Panc1 (cell line): ENCODE data around the gene CABP5. TPM values are rescaled to one million over a fixed set of nuclear protein-coding genes. Genes with fewer than 3 reads are reported as not detected.

Source experiments
- ATAC-seq: fragments of 200-7000 bp; cut with Tn5 transposase; 2 replicates; pipeline ENCODE4 v1.9.1; 2020; ENCODE audit warnings: mild to moderate bottlenecking, moderate library complexity
- BruUV-seq: library from RNA; stranded (reverse); fragments of 400-500 nt; replicated peaks from 2 replicates; lab custom pipeline; 2021; lab: Mats Ljungman, UMichigan
- CTCF ChIA-PET: fragments of 300-600 bp; sonication (Branson Sonifier 250); formaldehyde crosslinking; loops from one replicate; lab custom pipeline; 2022; ENCODE audit warnings: antibody characterized with exemption; lab: Charles Lee
- POLR2A ChIA-PET: fragments of 300-600 bp; sonication (Branson Sonifier 250); formaldehyde crosslinking; loops from one replicate; lab custom pipeline; 2022; ENCODE audit warnings: antibody characterized with exemption; lab: Charles Lee
- DNase-seq: peaks from one replicate; pipeline ENCODE4 v3.0.0-alpha.2; 2010; ENCODE audit warnings: low read depth, low spot score
- H3K27ac ChIP-seq: 2 replicates; pipeline ENCODE4 v1.5.1; 2011; ENCODE audit warnings: mild to moderate bottlenecking, low read length, inconsistent platforms
- H3K27me3 ChIP-seq: fragments of 200-500 bp; sonication (Bioruptor generic); 2 replicates; pipeline ENCODE4 v1.6.0; 2014; ENCODE audit warnings: low read length, inconsistent platforms; ENCODE audit not compliant: control insufficient read depth, insufficient read depth
- H3K36me3 ChIP-seq: fragments of 200-500 bp; sonication (Bioruptor generic); 2 replicates; pipeline ENCODE4 v1.5.1; 2014; ENCODE audit warnings: inconsistent platforms, mild to moderate bottlenecking, low read length, moderate library complexity; ENCODE audit not compliant: control insufficient read depth, insufficient read depth
- H3K4me1 ChIP-seq: 2 replicates; pipeline ENCODE4 v1.5.1; 2011; ENCODE audit warnings: inconsistent platforms, mild to moderate bottlenecking, low read length, moderate library complexity; ENCODE audit not compliant: control insufficient read depth, insufficient read depth
- H3K4me3 ChIP-seq, 2 experiments: 2 replicates each; pipeline ENCODE4 v1.5.1; 2011 to 2012; ENCODE audit warnings: low read depth in 2 of 2, low read length in 2 of 2, mild to moderate bottlenecking in 2 of 2, inconsistent platforms in 1 of 2, moderate library complexity in 1 of 2
- H3K9me3 ChIP-seq: fragments of 200-500 bp; sonication (Bioruptor generic); 2 replicates; pipeline ENCODE4 v1.5.1; 2014; ENCODE audit warnings: low read depth, mild to moderate bottlenecking, inconsistent platforms, low read length, moderate library complexity; ENCODE audit not compliant: control insufficient read depth, insufficient read depth
- POLR2AphosphoS5 ChIP-seq: IDR thresholded peaks from 2 replicates; pipeline ENCODE4 v1.6.1; 2012; ENCODE audit warnings: mild to moderate bottlenecking, low read depth, low read length, moderate library complexity
- REST ChIP-seq, 2 experiments: IDR thresholded peaks; 2 replicates each; pipeline ENCODE4 v1.6.1; 2011 to 2012; ENCODE audit warnings: low read depth in 2 of 2, control low read depth in 1 of 2, low read length in 1 of 2, mild to moderate bottlenecking in 1 of 2, moderate library complexity in 1 of 2; ENCODE audit not compliant: insufficient read depth in 1 of 2
- SIN3A ChIP-seq: IDR thresholded peaks from 2 replicates; pipeline ENCODE4 v1.6.1; 2012; ENCODE audit warnings: low read depth, mild to moderate bottlenecking, low read length, moderate library complexity, borderline replicate concordance; ENCODE audit not compliant: insufficient read depth
- TCF7L2 ChIP-seq: IDR thresholded peaks from 2 replicates; pipeline ENCODE4 v1.6.1; 2011; ENCODE audit warnings: mild to moderate bottlenecking, low read depth, low read length, inconsistent platforms
- in situ Hi-C: cut with HindIII; loops from 2 replicates; pipeline ENCODE4 v1.10.0; 2016; ENCODE audit warnings: low sequenced_read_pairs, low pct_unique_long_range_greater_than_20kb
- intact Hi-C: fragments of 100-400 bp; cut with micrococcal nuclease; formaldehyde crosslinking; loops from one replicate; pipeline ENCODE4 v1.10.0; 2022; ENCODE audit not compliant: unreplicated experiment
- total RNA-seq: library from RNA; stranded (reverse); gene quantifications from one replicate; pipeline ENCODE4 v1.2.1, GENCODE V29; 2021; ENCODE audit not compliant: unreplicated experiment
- TF ChIP-seq, protein P1 (sequence below): fragments of 450-650 bp; IDR thresholded peaks from 2 replicates; pipeline ENCODE4 v1.5.1; 2017; ENCODE audit warnings: mild to moderate bottlenecking

CABP5 gene
- total RNA-seq, 1 experiment from 2014 or later, result not detected

DNA sequence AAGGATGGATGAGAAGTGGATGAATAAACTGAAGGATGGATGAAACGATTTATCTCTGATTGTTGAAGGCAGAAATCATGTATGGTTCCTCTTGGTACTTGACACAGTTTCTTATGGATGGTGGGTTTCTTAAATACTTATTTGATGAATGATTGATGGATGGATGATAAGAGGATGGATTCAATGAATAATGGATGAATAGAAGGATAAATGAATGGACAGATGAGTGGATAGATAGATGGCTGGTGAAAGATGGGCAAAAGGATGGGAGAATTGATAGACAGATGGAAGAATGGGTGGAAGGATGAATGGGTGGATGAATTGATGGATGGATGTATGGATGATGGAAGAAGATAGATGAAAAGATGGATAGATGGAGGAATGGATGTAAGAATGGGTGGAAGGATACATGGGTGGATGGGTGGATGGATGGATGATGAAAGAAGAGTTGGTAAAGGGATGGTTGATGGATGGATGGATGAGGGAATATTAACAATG lies 47.6 kb downstream of the CABP5 start:
- POLR2A ChIA-PET, result no interaction called here
- TF ChIP-seq, protein P1, sequence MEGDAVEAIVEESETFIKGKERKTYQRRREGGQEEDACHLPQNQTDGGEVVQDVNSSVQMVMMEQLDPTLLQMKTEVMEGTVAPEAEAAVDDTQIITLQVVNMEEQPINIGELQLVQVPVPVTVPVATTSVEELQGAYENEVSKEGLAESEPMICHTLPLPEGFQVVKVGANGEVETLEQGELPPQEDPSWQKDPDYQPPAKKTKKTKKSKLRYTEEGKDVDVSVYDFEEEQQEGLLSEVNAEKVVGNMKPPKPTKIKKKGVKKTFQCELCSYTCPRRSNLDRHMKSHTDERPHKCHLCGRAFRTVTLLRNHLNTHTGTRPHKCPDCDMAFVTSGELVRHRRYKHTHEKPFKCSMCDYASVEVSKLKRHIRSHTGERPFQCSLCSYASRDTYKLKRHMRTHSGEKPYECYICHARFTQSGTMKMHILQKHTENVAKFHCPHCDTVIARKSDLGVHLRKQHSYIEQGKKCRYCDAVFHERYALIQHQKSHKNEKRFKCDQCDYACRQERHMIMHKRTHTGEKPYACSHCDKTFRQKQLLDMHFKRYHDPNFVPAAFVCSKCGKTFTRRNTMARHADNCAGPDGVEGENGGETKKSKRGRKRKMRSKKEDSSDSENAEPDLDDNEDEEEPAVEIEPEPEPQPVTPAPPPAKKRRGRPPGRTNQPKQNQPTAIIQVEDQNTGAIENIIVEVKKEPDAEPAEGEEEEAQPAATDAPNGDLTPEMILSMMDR, result no peak
- TF ChIP-seq POLR2AphosphoS5 (no peak), TCF7L2 (no peak), SIN3A (no peak), REST (IDR thresholded peaks at IDR 0.05; ENCODE audit: insufficient read depth in 1 of 2, low read depth in 2 of 2, low read length in 1 of 2) (no peak)
- Histone ChIP-seq H3K4me1 (no peaks in the 10 kb centered on the region), H3K27me3 (peaks cover 2% of the 10 kb centered on the region; the same call in 1 of the 2 replicates), H3K9me3 (no peaks in the 10 kb centered on the region), H3K27ac (no peak overlapping the region), H3K4me3 (no peak overlapping the region), H3K36me3 (no peaks in the 10 kb centered on the region)
- no peak for DNase-seq
- in situ Hi-C loops (no loop called here), intact Hi-C loops (no loop called here)
- BruUV-seq, result no TSS peak
- CTCF ChIA-PET, result no interaction called here
- ATAC-seq, result no peak

DNA sequence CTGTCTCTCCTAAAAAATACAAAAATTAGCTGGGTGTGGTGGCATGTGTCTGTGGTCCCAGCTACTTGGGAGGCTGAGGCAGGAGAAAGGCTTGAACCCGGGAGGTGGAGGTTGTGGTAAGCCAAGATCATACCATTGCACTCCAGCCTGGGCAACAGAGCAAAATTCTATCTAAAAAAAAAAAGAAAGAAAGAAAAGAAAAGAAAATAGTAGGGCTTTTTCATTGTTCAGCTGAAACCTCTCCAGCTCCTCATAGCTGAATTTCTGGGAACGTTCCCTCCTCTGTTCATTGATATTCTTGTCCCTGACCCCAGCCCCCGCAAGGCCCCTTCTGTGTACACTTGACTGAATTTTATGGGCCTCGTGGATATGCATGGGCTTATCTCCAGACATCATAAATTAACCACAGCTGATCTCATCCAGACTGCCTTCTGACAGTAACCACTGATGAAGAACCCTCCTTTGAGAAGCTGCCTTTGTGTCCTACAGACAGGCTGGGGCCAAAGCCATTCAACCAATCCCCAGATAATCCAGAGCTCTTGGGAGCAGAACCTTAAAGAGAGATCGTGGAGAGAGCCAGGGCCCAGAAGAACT lies 49.6 kb downstream of the CABP5 start, which contains the start of gene ELSPBP1:
Gene ELSPBP1 (plus strand): TSS at position 424 of the 594 bp plus-strand sequence. CDS start 14,036 bp downstream, outside the sequence.
- no peak for DNase-seq
- no peaks in the 10 kb centered on the region for H3K4me1 ChIP-seq

More for the DNA sequence above, 49.6 kb downstream of the CABP5 start, which contains the start of gene ELSPBP1:
- BruUV-seq, result no TSS peak
- H3K4me3 ChIP-seq, result no peak within 1 kb of the TSS
- CTCF ChIA-PET, result no interaction called here
- POLR2A ChIA-PET, result interaction anchor here (0.6 kb wide), 1 partner anchor 53 kb away, joined by 13 read pairs; no protein-coding TSS in a partner anchor
- in situ Hi-C loops, result no loop called here
- H3K36me3 ChIP-seq, result no peaks in the 10 kb centered on the region
- intact Hi-C loops, result no loop called here
- TF ChIP-seq TCF7L2, result no peak
- TF ChIP-seq SIN3A, result no peak
- no peak for TF ChIP-seq POLR2AphosphoS5
- TF ChIP-seq, protein P1, result no peak
- no peak for TF ChIP-seq REST (IDR thresholded peaks at IDR 0.05; ENCODE audit: insufficient read depth in 1 of 2, low read depth in 2 of 2, low read length in 1 of 2)
- no peaks in the 10 kb centered on the region for H3K9me3 ChIP-seq
- no peak for ATAC-seq
- no peak within 1 kb of the TSS for H3K27ac ChIP-seq
- H3K27me3 ChIP-seq, result peaks cover 9% of the 10 kb centered on the region
